Keratinocyte (primary cell): ENCODE results near the gene CHGA. TPM values are rescaled to one million over a fixed set of nuclear protein-coding genes. Genes with fewer than 3 reads are reported as not detected.

Source experiments
- DNase-seq: peaks from one replicate; pipeline ENCODE4 v3.0.0-alpha.2; 2011; ENCODE audit warnings: low read depth, missing footprints, low spot score
- FAIRE-seq: peaks from 2 replicates; lab custom pipeline; 2011; peaks lifted over from hg19 to GRCh38; lab: Jason Lieb, UNC
- H2AFZ ChIP-seq: 2 replicates; pipeline ENCODE4 v1.6.0; 2012; ENCODE audit warnings: low read length, control low read depth, inconsistent platforms; ENCODE audit not compliant: control insufficient read depth
- H3K27ac ChIP-seq: 2 replicates; pipeline ENCODE4 v1.5.1; 2011; ENCODE audit warnings: low read length; ENCODE audit not compliant: control insufficient read depth, insufficient read depth
- H3K27me3 ChIP-seq: 3 replicates; pipeline ENCODE4 v1.6.0; 2011; ENCODE audit warnings: low read length; ENCODE audit not compliant: control insufficient read depth, insufficient read depth; ENCODE audit errors: extremely low read depth
- H3K36me3 ChIP-seq, 2 experiments: 2 replicates in 1 of 2; 3 replicates in 1 of 2; pipeline ENCODE4 v1.5.1; 2011; ENCODE audit warnings: low read length in 2 of 2, mild to moderate bottlenecking in 1 of 2; ENCODE audit not compliant: control insufficient read depth in 2 of 2, insufficient read depth in 2 of 2; ENCODE audit errors: extremely low read depth in 1 of 2
- H3K4me1 ChIP-seq: 3 replicates; pipeline ENCODE4 v1.5.1; 2011; ENCODE audit warnings: low read length; ENCODE audit not compliant: control insufficient read depth, insufficient read depth; ENCODE audit errors: extremely low read depth
- H3K4me2 ChIP-seq: 3 replicates; pipeline ENCODE4 v1.6.0; 2011; ENCODE audit warnings: low read depth, low read length; ENCODE audit not compliant: control insufficient read depth, insufficient read depth; ENCODE audit errors: extremely low read depth
- H3K4me3 ChIP-seq, 3 experiments: fragments of 200-600 bp in 1 of 3; sonication (generic) in 1 of 3; 2 replicates in 2 of 3; 3 replicates in 1 of 3; pipeline ENCODE4 v1.5.1; 2011 to 2016; ENCODE audit warnings: low read length in 3 of 3, mild to moderate bottlenecking in 3 of 3, control low read depth in 2 of 3, inconsistent platforms in 1 of 3, low read depth in 1 of 3, mixed read lengths in 1 of 3, mixed run types in 1 of 3, moderate library complexity in 1 of 3; ENCODE audit not compliant: control insufficient read depth in 2 of 3, insufficient read depth in 2 of 3; ENCODE audit errors: extremely low read depth in 1 of 3
- H3K79me2 ChIP-seq: 2 replicates; pipeline ENCODE4 v1.6.0; 2012; ENCODE audit warnings: low read length; ENCODE audit not compliant: control insufficient read depth, insufficient read depth
- H3K9ac ChIP-seq: 3 replicates; pipeline ENCODE4 v1.6.0; 2011; ENCODE audit warnings: low read length; ENCODE audit not compliant: control insufficient read depth, insufficient read depth; ENCODE audit errors: extremely low read depth
- H3K9me1 ChIP-seq: 3 replicates; pipeline ENCODE4 v1.6.0; 2011; ENCODE audit warnings: low read length; ENCODE audit not compliant: control insufficient read depth, insufficient read depth; ENCODE audit errors: extremely low read depth
- H3K9me3 ChIP-seq: 2 replicates; pipeline ENCODE4 v1.5.1; 2012; ENCODE audit warnings: low read depth, low read length; ENCODE audit not compliant: control insufficient read depth
- H4K20me1 ChIP-seq: 3 replicates; pipeline ENCODE4 v1.6.0; 2011; ENCODE audit warnings: low read length; ENCODE audit not compliant: control insufficient read depth, insufficient read depth; ENCODE audit errors: extremely low read depth
- EZH2 ChIP-seq: IDR thresholded peaks from one replicate; pipeline ENCODE4 v1.6.1; 2012; ENCODE audit warnings: inconsistent platforms, mild to moderate bottlenecking, low read length, moderate library complexity
- dilution Hi-C: fragments of 300-500 bp; cut with MboI; formaldehyde crosslinking; loops from one replicate; pipeline ENCODE4 v1.7.0; 2020; ENCODE audit warnings: low sequenced_read_pairs; ENCODE audit not compliant: extremely low pct_ligation_motif_present
- polyA plus RNA-seq, 5 experiments: library from polyadenylated mRNA; depleted of rRNA in 3 of 5; stranded (reverse) in 3 of 5; stranded (forward) in 1 of 5; unstranded in 1 of 5; fragments of >200 nt; gene quantifications; 1 replicate in 1 of 5; 2 replicates in 3 of 5; 3 replicates in 1 of 5; pipeline versions ENCODE4 v1.2.1 to v1.2.3, GENCODE V29; 2011 to 2012; ENCODE audit warnings: missing spikeins in 2 of 5, low read depth in 1 of 5, low replicate concordance in 1 of 5
- TF ChIP-seq, protein P1 (sequence below), 3 experiments: IDR thresholded peaks in 1 of 3; conservative IDR thresholded peaks in 1 of 3; optimal IDR thresholded peaks in 1 of 3; 2 replicates in 2 of 3; 3 replicates in 1 of 3; pipeline versions ENCODE3 to v1.5.1; 2011; ENCODE audit warnings: low read length in 3 of 3, mild to moderate bottlenecking in 3 of 3, moderate library complexity in 2 of 3, control low read depth in 1 of 3, inconsistent platforms in 1 of 3; ENCODE audit not compliant: insufficient read depth in 2 of 3; ENCODE audit errors: extremely low read depth in 1 of 3

The CHGA gene
- polyA plus RNA-seq, 1 donor (not counting 4 experiments of a cell fraction or from before 2014, with no cell fraction given) = 0.04 TPM

DNA sequence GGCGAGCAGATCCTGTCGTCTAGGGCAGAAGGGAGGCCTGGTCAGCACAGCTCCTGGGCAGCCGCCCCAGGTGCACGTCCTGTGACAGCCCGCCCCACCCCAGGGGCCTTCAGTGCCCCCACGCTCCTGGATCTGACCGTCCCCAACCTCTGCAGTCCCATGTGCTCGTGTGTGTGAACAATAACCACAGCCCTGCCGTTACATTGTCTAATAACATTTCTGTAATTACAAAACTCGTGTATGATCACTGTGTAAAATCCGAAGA lies 39.8 kb downstream of the CHGA start:
- Histone ChIP-seq H3K4me3 (no peak overlapping the region), H3K4me1 (peaks cover 19% of the 10 kb centered on the region), H2AFZ (no peak overlapping the region), H3K27me3 (no peaks in the 10 kb centered on the region), H3K79me2 (peaks cover 16% of the 10 kb centered on the region), H4K20me1 (peaks cover 3% of the 10 kb centered on the region), H3K36me3 (peaks cover 7 to 20% of the 10 kb centered on the region in 2 experiments), H3K27ac (no peak overlapping the region), H3K9ac (no peak overlapping the region), H3K9me1 (no peaks in the 10 kb centered on the region), H3K9me3 (no peaks in the 10 kb centered on the region), H3K4me2 (no peak overlapping the region)
- FAIRE-seq (no peak), DNase-seq (no peak)
- dilution Hi-C loops = no loop called here
- no peak for TF ChIP-seq EZH2
- TF ChIP-seq, protein P1, sequence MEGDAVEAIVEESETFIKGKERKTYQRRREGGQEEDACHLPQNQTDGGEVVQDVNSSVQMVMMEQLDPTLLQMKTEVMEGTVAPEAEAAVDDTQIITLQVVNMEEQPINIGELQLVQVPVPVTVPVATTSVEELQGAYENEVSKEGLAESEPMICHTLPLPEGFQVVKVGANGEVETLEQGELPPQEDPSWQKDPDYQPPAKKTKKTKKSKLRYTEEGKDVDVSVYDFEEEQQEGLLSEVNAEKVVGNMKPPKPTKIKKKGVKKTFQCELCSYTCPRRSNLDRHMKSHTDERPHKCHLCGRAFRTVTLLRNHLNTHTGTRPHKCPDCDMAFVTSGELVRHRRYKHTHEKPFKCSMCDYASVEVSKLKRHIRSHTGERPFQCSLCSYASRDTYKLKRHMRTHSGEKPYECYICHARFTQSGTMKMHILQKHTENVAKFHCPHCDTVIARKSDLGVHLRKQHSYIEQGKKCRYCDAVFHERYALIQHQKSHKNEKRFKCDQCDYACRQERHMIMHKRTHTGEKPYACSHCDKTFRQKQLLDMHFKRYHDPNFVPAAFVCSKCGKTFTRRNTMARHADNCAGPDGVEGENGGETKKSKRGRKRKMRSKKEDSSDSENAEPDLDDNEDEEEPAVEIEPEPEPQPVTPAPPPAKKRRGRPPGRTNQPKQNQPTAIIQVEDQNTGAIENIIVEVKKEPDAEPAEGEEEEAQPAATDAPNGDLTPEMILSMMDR (optimal IDR thresholded peaks at IDR 0.05 in 1 of 3, IDR thresholded peaks at IDR 0.05 in 1 of 3, conservative IDR thresholded peaks at IDR 0.05 in 1 of 3; ENCODE audit: extremely low read depth in 1 of 3, insufficient read depth in 2 of 3, low read length in 3 of 3) = no peak

DNA sequence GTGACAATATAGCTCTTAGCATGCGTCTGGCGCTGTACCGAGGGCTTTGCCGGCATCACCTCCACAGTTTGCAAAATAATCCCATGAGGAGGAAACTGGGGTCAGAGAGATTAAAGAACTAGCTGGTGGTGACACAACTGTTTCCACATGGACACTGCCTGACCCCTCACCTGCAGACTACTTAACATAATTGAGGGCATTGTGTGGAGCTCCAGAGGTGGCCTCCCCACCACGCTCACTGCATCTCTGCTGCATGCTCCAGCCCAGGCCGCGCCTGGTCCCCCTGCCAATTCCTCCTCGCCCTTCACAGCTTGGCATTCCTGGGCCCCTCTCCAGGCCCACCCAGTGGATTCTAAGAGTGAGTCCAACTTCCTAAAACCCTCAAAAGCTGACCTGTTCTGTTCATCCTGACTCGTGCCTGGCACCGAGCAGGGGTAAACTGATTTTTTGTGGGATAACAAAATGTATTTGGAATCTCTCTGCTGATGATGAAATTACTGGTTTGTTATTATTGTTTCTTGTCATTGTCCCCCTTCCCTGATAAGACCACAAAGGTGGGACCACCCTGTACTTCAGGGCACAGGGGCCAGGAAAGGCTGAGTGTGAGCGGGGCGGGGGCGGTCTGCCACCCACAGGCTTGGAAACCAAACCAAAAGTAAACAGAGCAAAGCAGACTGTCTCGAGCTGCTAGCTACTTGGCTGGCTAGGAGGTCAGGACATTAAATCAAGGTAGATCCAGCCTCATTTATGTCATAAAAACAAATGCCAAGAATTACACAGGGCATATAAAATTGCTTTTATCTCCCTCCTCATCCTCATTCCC lies 40.6 kb downstream of the CHGA start:
- H3K79me2 ChIP-seq = peaks cover 19% of the 10 kb centered on the region
- no peak for FAIRE-seq

More for the DNA sequence above, 40.6 kb downstream of the CHGA start:
- dilution Hi-C loops = no loop called here
- Histone ChIP-seq H4K20me1 (peaks cover 5% of the 10 kb centered on the region), H3K36me3 (peaks cover 2 to 17% of the 10 kb centered on the region in 2 experiments), H3K9me1 (no peaks in the 10 kb centered on the region), H2AFZ (no peak overlapping the region), H3K4me1 (peaks cover 19% of the 10 kb centered on the region), H3K9me3 (no peaks in the 10 kb centered on the region), H3K27me3 (no peaks in the 10 kb centered on the region), H3K9ac (no peak overlapping the region), H3K4me3 (no peak overlapping the region), H3K27ac (no peak overlapping the region), H3K4me2 (no peak overlapping the region)
- DNase-seq = no peak
- TF ChIP-seq, protein P1 (optimal IDR thresholded peaks at IDR 0.05 in 1 of 3, IDR thresholded peaks at IDR 0.05 in 1 of 3, conservative IDR thresholded peaks at IDR 0.05 in 1 of 3; ENCODE audit: extremely low read depth in 1 of 3, insufficient read depth in 2 of 3, low read length in 3 of 3) = no peak
- TF ChIP-seq EZH2 = no peak
